HepG2 (cell line): ENCODE data around the gene CMTR2. TPM values are rescaled to one million over a fixed set of nuclear protein-coding genes. Genes with fewer than 3 reads are reported as not detected.

ENCODE experiments used
- DNMT1 ChIP-seq: sonication (generic); formaldehyde crosslinking; IDR thresholded peaks from 2 replicates; pipeline ENCODE4 v1.5.1; 2020; ENCODE audit warnings: mild to moderate bottlenecking, missing genetic modification reagents
- FOXA1 ChIP-seq, 2 experiments: fragments of 450-650 bp in 1 of 2; sonication (generic) in 1 of 2; formaldehyde crosslinking in 1 of 2; IDR thresholded peaks; 2 replicates each; pipeline versions ENCODE4 v1.4.0 to v1.6.1; 2016 to 2020; ENCODE audit warnings: missing genetic modification reagents in 1 of 2
- GPBP1L1 ChIP-seq: sonication (generic); formaldehyde crosslinking; IDR thresholded peaks from 2 replicates; pipeline ENCODE4 v1.5.0; 2020; ENCODE audit warnings: mild to moderate bottlenecking, missing genetic modification reagents
- LCORL ChIP-seq, 2 experiments: fragments of 450-650 bp in 1 of 2; sonication (generic) in 1 of 2; formaldehyde crosslinking in 1 of 2; IDR thresholded peaks; 2 replicates each; pipeline versions ENCODE4 v1.5.0 to v1.6.1; 2017 to 2020; ENCODE audit warnings: antibody characterized with exemption in 1 of 2, missing genetic modification reagents in 1 of 2
- MEIS2 ChIP-seq: sonication (generic); formaldehyde crosslinking; IDR thresholded peaks from 2 replicates; pipeline ENCODE4 v1.9.0; 2021; ENCODE audit warnings: mild to moderate bottlenecking, missing genetic modification reagents
- PHB2 ChIP-seq: fragments of 450-650 bp; IDR thresholded peaks from 2 replicates; pipeline ENCODE4 v1.6.1; 2018; ENCODE audit not compliant: partially characterized antibody
- UBTF ChIP-seq: sonication (generic); formaldehyde crosslinking; IDR thresholded peaks from 2 replicates; pipeline ENCODE4 v1.4.0; 2020; ENCODE audit warnings: mild to moderate bottlenecking, missing genetic modification reagents
- ZFP36L2 ChIP-seq: sonication (generic); formaldehyde crosslinking; IDR thresholded peaks from 2 replicates; pipeline ENCODE4 v1.4.0; 2020; ENCODE audit warnings: missing genetic modification reagents
- ZMAT5 ChIP-seq: sonication (generic); formaldehyde crosslinking; IDR thresholded peaks from 2 replicates; pipeline ENCODE4 v1.5.0; 2020; ENCODE audit warnings: mild to moderate bottlenecking, low read depth, missing genetic modification reagents, borderline replicate concordance
- ZNF282 ChIP-seq: fragments of 450-650 bp; IDR thresholded peaks from 2 replicates; pipeline ENCODE4 v1.6.1; 2018; ENCODE audit not compliant: partially characterized antibody
- ZNF451 ChIP-seq: sonication (generic); formaldehyde crosslinking; IDR thresholded peaks from 2 replicates; pipeline ENCODE4 v1.5.0; 2020; ENCODE audit warnings: mild to moderate bottlenecking, missing genetic modification reagents
- ZNF512 ChIP-seq: sonication (generic); formaldehyde crosslinking; IDR thresholded peaks from 2 replicates; pipeline ENCODE4 v1.4.0; 2020; ENCODE audit warnings: mild to moderate bottlenecking, missing genetic modification reagents
- ZNF512B ChIP-seq: sonication (generic); formaldehyde crosslinking; IDR thresholded peaks from 2 replicates; pipeline ENCODE4 v1.5.1; 2020; ENCODE audit warnings: missing genetic modification reagents, mild to moderate bottlenecking, borderline replicate concordance
- ZNF615 ChIP-seq: sonication (generic); formaldehyde crosslinking; IDR thresholded peaks from 2 replicates; pipeline ENCODE4 v1.5.0; 2020; ENCODE audit warnings: mild to moderate bottlenecking, missing genetic modification reagents, borderline replicate concordance
- ZNF704 ChIP-seq: sonication (generic); formaldehyde crosslinking; IDR thresholded peaks from 2 replicates; pipeline ENCODE4 v1.8.1; 2023; ENCODE audit warnings: mild to moderate bottlenecking, inconsistent platforms, moderate library complexity, missing genetic modification reagents, borderline replicate concordance
- ZNF773 ChIP-seq: sonication (generic); formaldehyde crosslinking; IDR thresholded peaks from 2 replicates; pipeline ENCODE4 v1.4.0; 2020; ENCODE audit warnings: missing genetic modification reagents, borderline replicate concordance
- polyA plus RNA-seq, 8 experiments: library from polyadenylated mRNA; depleted of rRNA in 3 of 8; stranded (reverse) in 7 of 8; unstranded in 1 of 8; fragments of >200 nt; fragmentation: Illumina TruSeq in 4 of 8; extraction: Trizol in 4 of 8; gene quantifications; 2 replicates each; pipeline versions ENCODE4 v1.2.1 to v1.2.3, GENCODE V29; 2011 to 2016; ENCODE audit warnings: low read depth in 4 of 8, missing spikeins in 1 of 8, mixed read lengths in 1 of 8; ENCODE audit not compliant: insufficient read depth in 1 of 8
- total RNA-seq, 5 experiments: library from RNA; depleted of rRNA; stranded (reverse); fragments of >200 nt; fragmentation: Illumina TruSeq; extraction: Trizol; gene quantifications; 2 replicates each; pipeline ENCODE4 v1.2.3, GENCODE V29; 2016; ENCODE audit warnings: low read depth in 1 of 5

Gene CMTR2
- total and polyA plus RNA-seq, 2 of the 13 experiments (the other 11 are each of a cell fraction or from before 2014, with no cell fraction given), result 15.0 to 19.9 TPM

- TF ChIP-seq ZFP36L2 (CRISPR knock-in tag) (peak; percentile 91; the same call in 1 of the 2 replicates), ZNF704 (CRISPR knock-in tag) (peak; percentile 97), LCORL (IDR thresholded peaks at IDR 0.05) (no peak), LCORL (CRISPR knock-in tag; IDR thresholded peaks at IDR 0.05) (peak; percentile 90), UBTF (peak; percentile 100), GPBP1L1 (CRISPR knock-in tag) (no peak), ZNF451 (peak; percentile 98; the same call in 1 of the 2 replicates), ZNF282 (no peak), ZNF615 (CRISPR knock-in tag) (peak; percentile 89; the same call in 1 of the 2 replicates), ZNF512 (0 out of 2 replicates have a peak, but pooled peaks have one; percentile 57), ZMAT5 (CRISPR knock-in tag) (peak; percentile 90; the same call in 1 of the 2 replicates), DNMT1 (peak; percentile 78; the same call in 1 of the 2 replicates), ZNF773 (peak; percentile 94; the same call in 1 of the 2 replicates), PHB2 (no peak), FOXA1 (IDR thresholded peaks at IDR 0.05) (no peak), FOXA1 (CRISPR knock-in tag; IDR thresholded peaks at IDR 0.05) (peak; percentile 31; the same call in 1 of the 2 replicates), MEIS2 (CRISPR knock-in tag) (peak; percentile 92), ZNF512B (CRISPR knock-in tag) (peak; percentile 93)
Observed at GRCh38 chr16:71288890-71289731, at the start of gene CMTR2 (continued).
